ENCODE data around the gene GPBP1L1.

GPBP1L1 gene

GRCh38 chr1:45659222-45659621 is 27.1 kb downstream of the GPBP1L1 start:
- Histone ChIP-seq H3K36me3 (peaks cover 54 to 61% (median 56%) of the 10 kb centered on the region in 3 donors), H3K27ac (no peak overlapping the region), H3K9me3 (no peaks in the 10 kb centered on the region), H3K27me3 (no peaks in the 10 kb centered on the region), H3K4me1 (peaks cover 0 to 25% (median 3%) of the 10 kb centered on the region in 4 donors), H3K4me3 (no peak overlapping the region)
- intact Hi-C loops (cut with DNase I; ENCODE audit: low total_unique reads), result no loop called here
- TF ChIP-seq CTCF (IDR thresholded peaks at IDR 0.05), result no peak
- DNase-seq, result no peak

- H3K36me3 ChIP-seq, result peaks cover 63 to 71% (median 63%) of the 10 kb centered on the region in 3 donors
- no peak for DNase-seq
Observed at GRCh38 chr1:45658171-45658570, 28.2 kb downstream of the GPBP1L1 start.

DNA sequence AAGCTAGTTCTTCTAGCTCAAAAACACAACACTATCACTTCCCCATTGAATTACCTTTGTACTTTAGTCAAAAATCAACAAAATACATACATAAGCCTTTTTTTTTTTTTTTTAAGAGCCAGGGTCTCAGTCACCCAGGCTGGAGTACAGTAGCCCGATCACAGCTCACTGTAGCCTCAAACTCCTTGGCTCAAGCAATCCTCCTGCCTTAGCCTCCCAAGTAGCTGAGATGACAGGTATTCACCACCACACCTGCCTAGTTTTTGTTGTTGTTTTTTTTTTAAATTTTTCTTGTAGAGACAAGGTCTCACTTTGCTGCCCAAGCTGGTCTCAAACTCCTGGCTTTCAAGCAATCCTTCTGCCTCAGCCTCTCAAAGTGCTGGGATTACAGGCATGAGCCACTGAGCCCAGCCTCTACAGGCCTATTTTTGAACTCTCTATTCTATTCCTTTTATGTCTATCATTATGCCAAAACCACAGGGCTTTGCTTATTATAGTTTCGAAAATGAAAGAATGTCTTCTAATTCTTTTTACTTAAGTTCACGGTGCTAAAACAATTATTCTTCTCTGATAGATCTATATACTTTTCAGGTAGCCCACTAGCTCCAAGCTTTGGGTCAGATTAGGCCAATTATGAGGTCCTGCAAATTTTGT is 29.6 kb downstream of the GPBP1L1 start:
- Histone ChIP-seq H3K36me3 (peaks cover 71 to 86% (median 77%) of the 10 kb centered on the region in 3 donors), H3K4me1 (peaks cover 0 to 15% (median 3%) of the 10 kb centered on the region in 4 donors), H3K4me3 (no peak overlapping the region), H3K27ac (no peak overlapping the region), H3K27me3 (no peaks in the 10 kb centered on the region), H3K9me3 (no peaks in the 10 kb centered on the region)
- intact Hi-C loops (cut with DNase I; ENCODE audit: low total_unique reads), result no loop called here
- no peak for TF ChIP-seq CTCF (IDR thresholded peaks at IDR 0.05)
- DNase-seq, result no peak

More at GRCh38 chr1:45658171-45658570, 28.2 kb downstream of the GPBP1L1 start:
- H3K27me3 ChIP-seq, result no peaks in the 10 kb centered on the region
- no peaks in the 10 kb centered on the region for H3K9me3 ChIP-seq
- H3K4me1 ChIP-seq, result peaks cover 0 to 25% (median 3%) of the 10 kb centered on the region in 4 donors
- intact Hi-C loops (cut with DNase I; ENCODE audit: low total_unique reads), result no loop called here
- no peak for TF ChIP-seq CTCF (IDR thresholded peaks at IDR 0.05)
- no peak overlapping the region for H3K27ac ChIP-seq
- H3K4me3 ChIP-seq, result no peak overlapping the region

DNA sequence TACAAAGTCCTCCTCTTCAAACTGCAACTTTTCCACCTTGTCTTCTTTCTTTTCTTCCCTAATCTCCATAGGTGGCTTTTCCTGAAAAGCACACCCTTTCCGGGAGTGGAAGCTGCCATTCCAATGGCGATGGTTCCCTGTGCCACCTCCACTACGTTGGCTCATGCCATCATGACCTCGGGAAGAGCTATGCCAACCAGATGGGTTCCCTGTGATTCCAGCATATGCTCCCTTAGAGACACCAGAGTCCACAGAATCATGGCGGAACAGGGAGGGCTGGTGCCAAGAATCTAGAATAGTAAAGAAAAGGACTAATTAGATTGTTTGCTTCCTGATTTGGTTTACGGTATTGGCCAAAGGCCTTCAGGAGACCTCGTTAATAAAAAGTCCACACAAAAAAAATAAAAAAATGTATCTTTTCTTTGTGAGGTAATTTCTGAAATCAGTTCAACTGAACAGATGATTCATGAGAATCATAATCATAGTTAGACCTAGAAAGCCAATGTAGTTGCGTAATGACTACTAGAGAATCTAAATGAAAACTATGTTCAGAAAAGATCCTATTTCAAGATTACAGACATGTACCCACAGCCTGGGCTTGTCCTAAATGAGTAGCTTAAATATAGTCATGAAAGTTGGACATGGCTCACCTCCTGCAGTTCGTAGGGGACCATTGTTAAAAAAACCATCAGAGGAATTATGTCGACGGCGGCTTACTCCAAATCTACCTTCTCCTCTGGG is 31.6 kb downstream of the GPBP1L1 start:
- H3K27ac ChIP-seq, result no peak overlapping the region
- TF ChIP-seq CTCF (IDR thresholded peaks at IDR 0.05), result no peak

DNA sequence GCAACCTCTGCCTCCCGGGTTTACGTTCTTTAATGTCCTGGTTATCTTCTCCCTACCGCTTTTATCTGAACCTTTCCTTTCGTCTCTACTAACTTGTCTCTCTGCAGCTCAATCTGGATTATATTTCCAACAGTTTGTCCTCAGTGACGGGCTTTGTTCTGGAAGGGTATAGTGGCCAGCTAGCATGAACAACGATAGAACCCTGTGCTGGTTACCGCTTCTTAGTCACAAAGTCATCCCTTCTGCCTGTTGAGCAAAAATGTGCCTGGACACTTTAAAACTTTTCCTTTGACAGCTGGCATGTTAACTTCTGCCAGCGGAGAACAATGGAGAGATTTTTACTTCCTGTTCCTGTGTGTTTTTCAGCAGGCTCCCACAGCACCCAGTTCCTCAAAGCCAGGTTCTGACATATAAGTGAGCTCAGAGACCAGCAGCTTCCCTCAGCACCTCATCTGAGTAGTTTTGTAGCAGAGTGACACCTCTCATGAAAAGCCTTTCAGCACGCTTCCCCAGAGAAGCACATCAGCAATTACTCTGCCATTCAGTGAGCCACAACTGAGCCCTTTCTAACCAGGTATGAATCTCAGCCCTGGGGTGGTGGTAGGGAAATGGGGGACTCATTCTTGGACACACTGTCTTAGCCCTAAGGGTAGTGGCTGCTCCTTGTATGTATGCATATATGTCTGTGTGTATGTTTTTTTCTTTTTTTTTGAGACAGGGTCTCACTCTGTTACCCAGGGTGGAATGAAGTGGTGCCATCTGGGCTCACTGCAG is 38.9 kb downstream of the GPBP1L1 start:
- Histone ChIP-seq H3K27ac (no peak overlapping the region), H3K4me1 (no peaks in the 10 kb centered on the region), H3K9me3 (no peaks in the 10 kb centered on the region), H3K36me3 (peaks cover 23 to 41% (median 40%) of the 10 kb centered on the region in 3 donors), H3K4me3 (no peak overlapping the region), H3K27me3 (no peaks in the 10 kb centered on the region)
- DNase-seq, result no peak
- TF ChIP-seq CTCF (IDR thresholded peaks at IDR 0.05), result no peak
- intact Hi-C loops (cut with DNase I; ENCODE audit: low total_unique reads), result no loop called here

More for the DNA sequence above, 31.6 kb downstream of the GPBP1L1 start:
- peaks cover 0 to 1% (median 0%) of the 10 kb centered on the region in 4 donors for H3K4me1 ChIP-seq
- H3K36me3 ChIP-seq, result peaks cover 73 to 96% (median 85%) of the 10 kb centered on the region in 3 donors
- H3K27me3 ChIP-seq, result no peaks in the 10 kb centered on the region
- H3K9me3 ChIP-seq, result no peaks in the 10 kb centered on the region
- H3K4me3 ChIP-seq, result no peak overlapping the region
- no peak for DNase-seq
- intact Hi-C loops (cut with DNase I; ENCODE audit: low total_unique reads), result no loop called here
